Choroid plexus epithelial cell (primary cell): Measurements from ENCODE around the gene TTC7B.

Experiments used
- DNase-seq: peaks from one replicate; pipeline ENCODE4 v3.0.0-alpha.2; 2010; ENCODE audit warnings: low read depth
- H3K4me3 ChIP-seq: 2 replicates; pipeline ENCODE4 v1.5.1; 2011; ENCODE audit warnings: low read depth, mild to moderate bottlenecking, control low read depth, low read length, moderate library complexity
- TF ChIP-seq, protein P1 (sequence below): conservative IDR thresholded peaks from 2 replicates; pipeline ENCODE4 v1.5.1; 2011; ENCODE audit warnings: low read depth, mild to moderate bottlenecking, control low read depth, inconsistent platforms, low read length, moderate library complexity

The TTC7B gene

GRCh38 chr14:90660865-90661570 lies 155.2 kb downstream of the TTC7B start:
- H3K4me3 ChIP-seq, result no peak overlapping the region
- TF ChIP-seq, protein P1, sequence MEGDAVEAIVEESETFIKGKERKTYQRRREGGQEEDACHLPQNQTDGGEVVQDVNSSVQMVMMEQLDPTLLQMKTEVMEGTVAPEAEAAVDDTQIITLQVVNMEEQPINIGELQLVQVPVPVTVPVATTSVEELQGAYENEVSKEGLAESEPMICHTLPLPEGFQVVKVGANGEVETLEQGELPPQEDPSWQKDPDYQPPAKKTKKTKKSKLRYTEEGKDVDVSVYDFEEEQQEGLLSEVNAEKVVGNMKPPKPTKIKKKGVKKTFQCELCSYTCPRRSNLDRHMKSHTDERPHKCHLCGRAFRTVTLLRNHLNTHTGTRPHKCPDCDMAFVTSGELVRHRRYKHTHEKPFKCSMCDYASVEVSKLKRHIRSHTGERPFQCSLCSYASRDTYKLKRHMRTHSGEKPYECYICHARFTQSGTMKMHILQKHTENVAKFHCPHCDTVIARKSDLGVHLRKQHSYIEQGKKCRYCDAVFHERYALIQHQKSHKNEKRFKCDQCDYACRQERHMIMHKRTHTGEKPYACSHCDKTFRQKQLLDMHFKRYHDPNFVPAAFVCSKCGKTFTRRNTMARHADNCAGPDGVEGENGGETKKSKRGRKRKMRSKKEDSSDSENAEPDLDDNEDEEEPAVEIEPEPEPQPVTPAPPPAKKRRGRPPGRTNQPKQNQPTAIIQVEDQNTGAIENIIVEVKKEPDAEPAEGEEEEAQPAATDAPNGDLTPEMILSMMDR, result no peak
- no peak for DNase-seq

- no peak for DNase-seq
- TF ChIP-seq, protein P1, result no peak
- no peak overlapping the region for H3K4me3 ChIP-seq
Observed at GRCh38 chr14:90659156-90659555, 157.1 kb downstream of the TTC7B start.

DNA sequence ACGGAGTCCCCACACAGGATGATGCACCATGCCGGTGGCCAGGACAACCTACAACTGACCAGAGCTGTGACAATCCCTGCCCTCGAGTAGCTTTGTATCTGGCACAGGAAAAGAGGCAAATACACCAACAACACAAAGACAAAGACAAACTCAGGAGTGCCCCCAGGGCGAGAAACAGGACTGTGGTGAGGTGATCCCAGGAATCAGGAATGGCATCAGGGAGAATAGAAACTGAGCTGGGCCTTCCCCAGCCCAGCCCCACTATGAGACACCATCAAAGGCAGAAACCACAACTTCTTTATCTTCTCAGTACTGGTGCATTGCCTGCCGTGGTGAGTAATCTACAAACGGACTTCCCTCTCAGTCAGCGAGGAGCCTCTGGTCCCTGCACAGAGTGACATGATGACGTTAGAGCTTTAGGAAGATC lies 157.7 kb downstream of the TTC7B start:
- TF ChIP-seq, protein P1, result no peak
- H3K4me3 ChIP-seq, result no peak overlapping the region
- DNase-seq, result peak; percentile 62

- TF ChIP-seq, protein P1, result no peak
- no peak for DNase-seq
Observed at GRCh38 chr14:90656973-90657372, 159.3 kb downstream of the TTC7B start.

DNA sequence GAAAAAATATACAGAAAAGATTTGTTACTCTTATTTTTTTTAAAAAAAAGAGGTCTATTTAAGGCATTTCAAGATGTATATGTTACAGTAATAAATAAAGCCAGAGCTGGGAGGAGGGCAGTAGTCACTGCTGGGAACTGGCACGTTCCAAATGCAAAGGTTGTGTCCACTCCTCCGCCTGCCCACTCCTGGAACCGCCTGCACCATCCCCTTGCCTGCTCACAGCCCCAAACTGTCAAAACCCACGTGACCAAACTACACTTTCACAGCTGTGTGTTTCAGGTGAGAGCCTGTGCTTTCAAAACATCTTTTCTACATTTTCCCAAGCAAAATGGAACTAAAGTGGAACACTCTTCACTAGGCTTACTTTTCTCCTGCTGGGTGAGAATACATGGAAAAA lies 160.4 kb downstream of the TTC7B start:
- TF ChIP-seq, protein P1, result no peak
- no peak for DNase-seq
- no peak overlapping the region for H3K4me3 ChIP-seq

More at GRCh38 chr14:90656973-90657372, 159.3 kb downstream of the TTC7B start:
- H3K4me3 ChIP-seq, result no peak overlapping the region

DNA sequence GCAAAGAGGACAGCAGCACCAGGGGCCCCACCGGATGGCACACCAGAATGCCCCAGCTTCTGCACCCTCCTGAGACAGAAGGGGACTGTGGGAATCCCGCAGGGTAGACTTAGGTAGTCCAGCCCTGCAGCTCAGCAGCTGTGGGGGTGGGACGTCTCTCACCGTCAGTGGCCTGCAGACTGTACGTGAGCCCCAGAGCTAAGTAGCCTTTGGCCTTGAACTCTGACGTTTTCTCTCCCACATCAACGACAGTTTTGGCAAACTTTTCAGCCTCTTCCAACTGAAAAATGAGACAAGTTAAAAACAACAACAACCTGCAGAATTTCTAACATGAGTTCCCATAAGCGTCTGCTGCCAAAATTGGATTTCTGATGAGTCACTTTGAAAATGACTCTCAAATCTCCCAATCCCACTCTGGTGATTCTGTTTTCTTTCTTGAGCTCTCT lies 161.4 kb downstream of the TTC7B start:
- TF ChIP-seq, protein P1, result no peak
- H3K4me3 ChIP-seq, result no peak overlapping the region
- peak; percentile 67 for DNase-seq

DNA sequence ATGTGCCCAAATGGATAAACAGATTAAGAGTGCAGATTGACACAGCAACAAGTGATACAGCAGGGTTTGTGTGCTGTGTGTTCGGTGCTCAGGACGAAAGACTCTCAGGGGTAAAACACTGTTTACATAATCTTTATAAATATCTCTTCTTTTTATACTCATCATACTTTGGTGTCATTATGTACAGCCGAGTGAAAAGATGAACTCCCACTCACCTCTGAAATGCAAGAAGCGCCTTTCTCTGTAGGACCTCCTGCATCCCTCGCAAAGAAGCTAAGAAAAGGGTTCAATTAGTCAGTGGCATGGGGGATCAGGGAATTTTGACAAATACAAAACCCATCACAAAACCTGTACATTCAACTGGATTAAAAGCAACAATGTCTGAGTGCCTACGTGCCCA lies 163.6 kb downstream of the TTC7B start:
- TF ChIP-seq, protein P1, result no peak
- DNase-seq, result no peak
- H3K4me3 ChIP-seq, result no peak overlapping the region
